ENCODE measurements around the gene SSNA1.

The SSNA1 gene

GRCh38 chr9:137205126-137206069 lies 16.9 kb downstream of the SSNA1 start, which contains the start of the genes NDOR1 and TMEM203 (continued):
- TF ChIP-seq INSM2 (tag by site-specific recombination; IDR thresholded peaks at IDR 0.05) (peak; percentile 19; the same call in 1 of the 2 replicates), MEIS1 (CRISPR knock-in tag; IDR thresholded peaks at IDR 0.05; ENCODE audit: borderline replicate concordance) (0 out of 2 replicates have a peak, but pooled peaks have one; percentile 12), TCF7L2 (IDR thresholded peaks at IDR 0.05; ENCODE audit: borderline replicate concordance, low read depth, low read length) (no peak), ZNF174 (tag by site-specific recombination; IDR thresholded peaks at IDR 0.05) (no peak), KLF8 (tag by site-specific recombination; IDR thresholded peaks at IDR 0.05) (peak; percentile 71), ZNF704 (tag by site-specific recombination; IDR thresholded peaks at IDR 0.05) (peak; percentile 96), ZBTB49 (tag by site-specific recombination; IDR thresholded peaks at IDR 0.05; ENCODE audit: low read depth) (no peak), ZNF19 (tag by site-specific recombination; IDR thresholded peaks at IDR 0.05; ENCODE audit: low read depth) (no peak), ZNF16 (tag by site-specific recombination; IDR thresholded peaks at IDR 0.05; ENCODE audit: low read depth) (no peak), KLF1 (tag by site-specific recombination; IDR thresholded peaks at IDR 0.05) (peak; percentile 33; the same call in 1 of the 2 replicates), ZBTB44 (tag by site-specific recombination; IDR thresholded peaks at IDR 0.05) (peak; percentile 36; the same call in 1 of the 2 replicates), KLF9 (tag by site-specific recombination; IDR thresholded peaks at IDR 0.05; ENCODE audit: low read depth) (0 out of 2 replicates have a peak, but pooled peaks have one; percentile 18)

GRCh38 chr9:137206602-137207001 lies 18.1 kb downstream of the SSNA1 start:
- Histone ChIP-seq H3K36me3 (ENCODE audit: control insufficient read depth in 2 of 2, insufficient read depth in 1 of 2, low read length in 2 of 2) (peaks cover 10 to 35% of the 10 kb centered on the region in 2 experiments; a peak in 2 of 3 replicates), H3K27ac (ENCODE audit: extremely low read depth, low read depth, low read length) (no peak overlapping the region), H3K4me3 (ENCODE audit: low read depth, low read length) (peak overlapping the region; percentile 92), H3K9me3 (ENCODE audit: control insufficient read depth, insufficient read depth, low read depth, low read length) (no peaks in the 10 kb centered on the region), H3K4me1 (ENCODE audit: control insufficient read depth, insufficient read depth, low read length) (peaks cover 7% of the 10 kb centered on the region)
- TF ChIP-seq REST (tag by site-specific recombination; IDR thresholded peaks at IDR 0.05) (no peak), ZNF518A (tag by site-specific recombination; conservative IDR thresholded peaks at IDR 0.05; ENCODE audit: low read depth) (no peak), ZEB2 (tag by site-specific recombination; IDR thresholded peaks at IDR 0.05) (no peak)
- POLR2A ChIA-PET: interaction anchor here (0.6 to 16.6 kb wide), 4 partner anchors 15 to 519 kb away, joined by 3 to 304 read pairs (median 91); partner anchors contain the start of genes ANAPC2, CYSRT1, RNF208 and RNF224
- CTCF ChIA-PET: interaction anchor here (0.7 to 1.8 kb wide), 6 partner anchors 12 to 148 kb away, joined by 3 to 9 read pairs (median 3); partner anchors contain the start of gene MAN1B1

Measured in HEK293 (cell line).